Liver (tissue), 9 donors: Measurements from ENCODE around the gene KIZ. TPM values are rescaled to one million over a fixed set of nuclear protein-coding genes. Genes with fewer than 3 reads are reported as not detected.

Experiments
- DNase-seq: peaks from one replicate; pipeline ENCODE4 v3.0.0-alpha.2; 2017; ENCODE audit warnings: low spot score
- H3K27ac ChIP-seq, 2 donors: one replicate each; pipeline ENCODE4 v1.7.0; 2013; ENCODE audit warnings: inconsistent platforms in 2 of 2, low read length in 2 of 2, control low read depth in 1 of 2, low read depth in 1 of 2, mild to moderate bottlenecking in 1 of 2
- H3K27me3 ChIP-seq, 4 donors: one replicate each; pipeline versions ENCODE4 v1.6.1 to v1.7.0; 2013; ENCODE audit warnings: low read length in 3 of 4, inconsistent platforms in 1 of 4, mild to moderate bottlenecking in 1 of 4, moderate library complexity in 1 of 4; ENCODE audit not compliant: control insufficient read depth in 4 of 4, insufficient read depth in 4 of 4
- H3K36me3 ChIP-seq, 4 donors: one replicate each; pipeline versions ENCODE4 v1.6.1 to v1.7.0; 2013; ENCODE audit warnings: low read length in 3 of 4, mild to moderate bottlenecking in 3 of 4, low read depth in 1 of 4, moderate library complexity in 1 of 4; ENCODE audit not compliant: control insufficient read depth in 4 of 4, insufficient read depth in 3 of 4
- H3K4me1 ChIP-seq, 4 donors: one replicate each; pipeline versions ENCODE4 v1.6.1 to v1.7.0; 2013; ENCODE audit warnings: low read length in 3 of 4, mild to moderate bottlenecking in 3 of 4, moderate library complexity in 1 of 4; ENCODE audit not compliant: control insufficient read depth in 4 of 4, insufficient read depth in 4 of 4
- H3K4me3 ChIP-seq, 3 donors: one replicate each; pipeline versions ENCODE4 v1.6.1 to v1.7.0; 2013; ENCODE audit warnings: low read length in 3 of 3, control low read depth in 1 of 3, low read depth in 1 of 3, mild to moderate bottlenecking in 1 of 3
- H3K9ac ChIP-seq, 2 donors: one replicate each; pipeline ENCODE4 v1.7.0; 2013; ENCODE audit warnings: low read length in 2 of 2, mild to moderate bottlenecking in 2 of 2, moderate library complexity in 2 of 2, control low read depth in 1 of 2, low read depth in 1 of 2
- H3K9me3 ChIP-seq, 4 donors: one replicate each; pipeline versions ENCODE4 v1.6.1 to v1.7.0; 2013; ENCODE audit warnings: low read length in 3 of 4; ENCODE audit not compliant: control insufficient read depth in 4 of 4
- ATF3 ChIP-seq: IDR thresholded peaks from 2 replicates; pipeline ENCODE4 v1.6.1; 2016; ENCODE audit warnings: antibody characterized with exemption
- CTCF ChIP-seq: fragments of 150-350 bp; IDR thresholded peaks from 2 replicates; pipeline ENCODE4 v1.5.1; 2017; ENCODE audit warnings: improper control_type of control experiment, low read depth, low read length; ENCODE audit not compliant: missing input control
- EGR1 ChIP-seq, 2 donors: IDR thresholded peaks; 2 replicates each; pipeline ENCODE4 v1.6.1; 2016 to 2018; ENCODE audit warnings: antibody characterized with exemption in 2 of 2, low read depth in 2 of 2
- FOXA1 ChIP-seq: IDR thresholded peaks from 2 replicates; pipeline ENCODE4 v1.6.1; 2016; ENCODE audit warnings: antibody characterized with exemption
- FOXA2 ChIP-seq: IDR thresholded peaks from 2 replicates; pipeline ENCODE4 v1.6.1; 2016; ENCODE audit warnings: antibody characterized with exemption
- GABPA ChIP-seq, 2 donors: IDR thresholded peaks in 1 of 2; conservative IDR thresholded peaks in 1 of 2; 2 replicates each; pipeline ENCODE4 v1.6.1; 2016; ENCODE audit warnings: antibody characterized with exemption in 2 of 2, mild to moderate bottlenecking in 1 of 2, moderate library complexity in 1 of 2
- HNF4A ChIP-seq, 2 donors: conservative IDR thresholded peaks; 2 replicates each; pipeline ENCODE4 v1.6.1; 2016; ENCODE audit warnings: antibody characterized with exemption in 2 of 2, mild to moderate bottlenecking in 2 of 2
- HNF4G ChIP-seq: IDR thresholded peaks from 2 replicates; pipeline ENCODE4 v1.6.1; 2016; ENCODE audit warnings: antibody characterized with exemption
- JUND ChIP-seq, 2 donors: IDR thresholded peaks; 2 replicates each; pipeline ENCODE4 v1.6.1; 2016; ENCODE audit warnings: antibody characterized with exemption in 2 of 2
- MAX ChIP-seq: IDR thresholded peaks from 2 replicates; pipeline ENCODE4 v1.6.1; 2016; ENCODE audit warnings: antibody characterized with exemption
- NR2F2 ChIP-seq: IDR thresholded peaks from 2 replicates; pipeline ENCODE4 v1.6.1; 2016; ENCODE audit warnings: antibody characterized with exemption
- RAD21 ChIP-seq, 2 donors: IDR thresholded peaks; 2 replicates each; pipeline ENCODE4 v1.6.1; 2016; ENCODE audit warnings: antibody characterized with exemption in 2 of 2, mild to moderate bottlenecking in 2 of 2
- REST ChIP-seq: IDR thresholded peaks from 2 replicates; pipeline ENCODE4 v1.6.1; 2016; ENCODE audit warnings: antibody characterized with exemption, mild to moderate bottlenecking
- RXRA ChIP-seq, 2 donors: IDR thresholded peaks; 2 replicates each; pipeline ENCODE4 v1.6.1; 2017 to 2018; ENCODE audit warnings: antibody characterized with exemption in 2 of 2, mild to moderate bottlenecking in 1 of 2
- SP1 ChIP-seq: IDR thresholded peaks from 2 replicates; pipeline ENCODE4 v1.6.1; 2018; ENCODE audit warnings: antibody characterized with exemption, mild to moderate bottlenecking
- TAF1 ChIP-seq: conservative IDR thresholded peaks from 2 replicates; pipeline ENCODE4 v1.6.1; 2016; ENCODE audit warnings: antibody characterized with exemption, mild to moderate bottlenecking
- YY1 ChIP-seq: IDR thresholded peaks from 2 replicates; pipeline ENCODE4 v1.6.1; 2016; ENCODE audit warnings: antibody characterized with exemption, mild to moderate bottlenecking
- ZBTB33 ChIP-seq: IDR thresholded peaks from 2 replicates; pipeline ENCODE4 v1.6.1; 2016; ENCODE audit warnings: antibody characterized with exemption
- WGBS: extraction: QIAGEN DNeasy Blood & Tissue Kit; methylation state at CpG from one replicate; pipeline ENCODE4 v1.1.7; 2013; 5-methylcytosine and 5-hydroxymethylcytosine counted together
- polyA plus RNA-seq, 2 donors: library from polyadenylated mRNA; stranded (reverse) in 1 of 2; unstranded in 1 of 2; fragments of 200-250 nt in 1 of 2; fragments of >200 nt in 1 of 2; fragmentation: Nextera tagmentation in 1 of 2; extraction: Ambion mirVana in 1 of 2; gene quantifications; one replicate each; pipeline versions ENCODE4 v1.2.1 to v1.2.3, GENCODE V29; 2013 to 2015
- total RNA-seq, 2 donors: library from RNA; depleted of rRNA; stranded (reverse); fragments of >200 nt; gene quantifications; one replicate each; pipeline ENCODE4 v1.2.3, GENCODE V29; 2014
- donor health status: healthy.
- donor health status: healthy.
- donor health status: healthy.
- donor health status: healthy.
- donor health status: healthy.

The KIZ gene
- total and polyA plus RNA-seq, 4 donors: 3.0 to 9.5 (median 5.2) TPM

GRCh38 chr20:21219686-21220085, 93.8 kb downstream of the KIZ start:
- DNase-seq: no peak
- H3K4me1 ChIP-seq: no peaks in the 10 kb centered on the region
- H3K4me3 ChIP-seq: no peak overlapping the region
- no peaks in the 10 kb centered on the region for H3K9me3 ChIP-seq
- no peaks in the 10 kb centered on the region for H3K27me3 ChIP-seq
- no peaks in the 10 kb centered on the region for H3K36me3 ChIP-seq
- H3K9ac ChIP-seq: no peak overlapping the region
- H3K27ac ChIP-seq: no peak overlapping the region
- no peak for TF ChIP-seq NR2F2
- TF ChIP-seq MAX: no peak
- no peak for TF ChIP-seq JUND (IDR thresholded peaks at IDR 0.05)
- no peak for TF ChIP-seq HNF4G
- TF ChIP-seq CTCF: no peak
- TF ChIP-seq ATF3: no peak
- no peak for TF ChIP-seq ZBTB33
- no peak for TF ChIP-seq YY1
- TF ChIP-seq SP1: no peak
- TF ChIP-seq HNF4A (conservative IDR thresholded peaks at IDR 0.05): no peak
- TF ChIP-seq EGR1 (IDR thresholded peaks at IDR 0.05; ENCODE audit: low read depth in 2 of 2): no peak
- no peak for TF ChIP-seq TAF1
- no peak for TF ChIP-seq GABPA (IDR thresholded peaks at IDR 0.05 in 1 of 2, conservative IDR thresholded peaks at IDR 0.05 in 1 of 2)
- 76% methylated on average over 3 of the region's 3 CpGs for WGBS

- H3K9ac ChIP-seq: no peak overlapping the region
- WGBS: 94% methylated on average over 4 of the region's 4 CpGs
- no peak for TF ChIP-seq REST
- TF ChIP-seq ATF3: no peak
- TF ChIP-seq TAF1: no peak
- TF ChIP-seq JUND (IDR thresholded peaks at IDR 0.05): no peak
- TF ChIP-seq RXRA (IDR thresholded peaks at IDR 0.05): no peak
- TF ChIP-seq RAD21 (IDR thresholded peaks at IDR 0.05): no peak
- TF ChIP-seq NR2F2: no peak
- TF ChIP-seq EGR1 (IDR thresholded peaks at IDR 0.05; ENCODE audit: low read depth in 2 of 2): no peak
- TF ChIP-seq CTCF: no peak
- TF ChIP-seq FOXA2: no peak
- no peak for TF ChIP-seq GABPA (IDR thresholded peaks at IDR 0.05 in 1 of 2, conservative IDR thresholded peaks at IDR 0.05 in 1 of 2)
- no peak for TF ChIP-seq MAX
- no peak for TF ChIP-seq YY1
- TF ChIP-seq HNF4G: no peak
- no peak for TF ChIP-seq ZBTB33
- TF ChIP-seq HNF4A (conservative IDR thresholded peaks at IDR 0.05): no peak
- no peak for TF ChIP-seq SP1
- no peak for TF ChIP-seq FOXA1
- H3K9me3 ChIP-seq: no peaks in the 10 kb centered on the region
- no peaks in the 10 kb centered on the region for H3K4me1 ChIP-seq
- H3K27ac ChIP-seq: no peak overlapping the region
- no peak for DNase-seq
- H3K4me3 ChIP-seq: no peak overlapping the region
- H3K27me3 ChIP-seq: no peaks in the 10 kb centered on the region
- H3K36me3 ChIP-seq: peaks cover 0 to 3% (median 1%) of the 10 kb centered on the region in 4 donors
Observed at GRCh38 chr20:21224217-21224616, 98.3 kb downstream of the KIZ start.
